PC-3 (cell line): ENCODE measurements around the gene TMEM187. TPM values are rescaled to one million over a fixed set of nuclear protein-coding genes. Genes with fewer than 3 reads are reported as not detected.
A peak's percentile ranks its signal among the peaks of the same experiment; 100 is the strongest.
"Not testable (repeated sequence)": the region's sequence is repeated elsewhere in the genome, so short reads cannot be mapped to it uniquely, and the experiment has no call there.

Experiments
- ATAC-seq: fragments of 200-7000 bp; cut with Tn5 transposase; 2 replicates; pipeline ENCODE4 v1.9.1; 2020; ENCODE audit warnings: mild to moderate bottlenecking, moderate library complexity
- BruUV-seq: library from RNA; stranded (reverse); fragments of 400-500 nt; replicated peaks from 2 replicates; lab custom pipeline; 2021; lab: Mats Ljungman, UMichigan
- CTCF ChIA-PET: fragments of 300-600 bp; sonication (Branson Sonifier 250); formaldehyde crosslinking; loops from one replicate; lab custom pipeline; 2022; ENCODE audit warnings: antibody characterized with exemption; lab: Charles Lee
- POLR2A ChIA-PET: fragments of 300-600 bp; sonication (Branson Sonifier 250); formaldehyde crosslinking; loops from one replicate; lab custom pipeline; 2022; ENCODE audit warnings: antibody characterized with exemption; ENCODE audit not compliant: unreplicated experiment; lab: Charles Lee
- DNase-seq: peaks from one replicate; pipeline ENCODE4 v3.0.0-alpha.2; 2015
- H2AFZ ChIP-seq: fragments of 300-600 bp; sonication (generic); 2 replicates; pipeline ENCODE4 v1.6.0; 2016; ENCODE audit warnings: antibody characterized with exemption, low read length
- H3F3A ChIP-seq: fragments of 300-600 bp; sonication (generic); one replicate; pipeline ENCODE4 v1.6.0; 2017; ENCODE audit warnings: antibody characterized with exemption, low read length, control low read depth, mild to moderate bottlenecking; ENCODE audit not compliant: unreplicated experiment
- H3K27ac ChIP-seq: fragments of 300-600 bp; sonication (generic); 2 replicates; pipeline ENCODE4 v1.5.1; 2016; ENCODE audit warnings: mild to moderate bottlenecking, low read length
- H3K27me3 ChIP-seq: fragments of 300-600 bp; sonication (generic); 2 replicates; pipeline ENCODE4 v1.6.1; 2016; ENCODE audit warnings: low read length, mixed read lengths
- H3K36me3 ChIP-seq: fragments of 300-600 bp; sonication (generic); 2 replicates; pipeline ENCODE4 v1.6.1; 2016; ENCODE audit warnings: low read depth, mixed run types, low read length, mixed read lengths
- H3K4me1 ChIP-seq: fragments of 300-600 bp; sonication (generic); 2 replicates; pipeline ENCODE4 v1.5.1; 2016; ENCODE audit warnings: low read length; ENCODE audit not compliant: insufficient read depth
- H3K4me2 ChIP-seq: fragments of 300-600 bp; sonication (generic); 2 replicates; pipeline ENCODE4 v1.6.0; 2016; ENCODE audit warnings: low read length
- H3K4me3 ChIP-seq: fragments of 300-600 bp; sonication (generic); 2 replicates; pipeline ENCODE4 v1.5.1; 2016; ENCODE audit warnings: mild to moderate bottlenecking, low read length, mixed read lengths
- H3K79me2 ChIP-seq: fragments of 300-600 bp; sonication (generic); 2 replicates; pipeline ENCODE4 v1.6.1; 2017; ENCODE audit warnings: low read length, mixed read lengths
- H3K9ac ChIP-seq: fragments of 300-600 bp; sonication (generic); 2 replicates; pipeline ENCODE4 v1.6.0; 2016; ENCODE audit warnings: mild to moderate bottlenecking, low read length
- H3K9me2 ChIP-seq: fragments of 300-600 bp; sonication (generic); replicated peaks from 2 replicates; pipeline ENCODE4 v1.6.1; 2016; ENCODE audit warnings: mixed run types, low read length, mixed read lengths
- H3K9me3 ChIP-seq: fragments of 300-600 bp; sonication (generic); 2 replicates; pipeline ENCODE4 v1.6.1; 2016; ENCODE audit warnings: low read length, mixed read lengths
- H4K20me1 ChIP-seq: fragments of 300-600 bp; sonication (generic); 2 replicates; pipeline ENCODE4 v1.6.1; 2016; ENCODE audit warnings: low read length, mixed read lengths
- EZH2 ChIP-seq: fragments of 300-600 bp; sonication (generic); IDR thresholded peaks from one replicate; pipeline ENCODE4 v1.6.1; 2017; ENCODE audit warnings: antibody characterized with exemption, mild to moderate bottlenecking, low read length; ENCODE audit not compliant: unreplicated experiment
- EZH2phosphoT487 ChIP-seq: fragments of 300-600 bp; sonication (generic); IDR thresholded peaks from 2 replicates; pipeline ENCODE4 v1.6.1; 2018; ENCODE audit warnings: mild to moderate bottlenecking, antibody characterized with exemption, low read length, borderline replicate concordance
- intact Hi-C: fragments of 100-400 bp; cut with micrococcal nuclease; formaldehyde crosslinking; loops from 2 replicates; pipeline ENCODE4 v1.9.0; 2023
- total RNA-seq: library from RNA; depleted of rRNA; stranded (reverse); fragments of >200 nt; gene quantifications from 2 replicates; pipeline ENCODE4 v1.2.3, GENCODE V29; 2014
- TF ChIP-seq, protein P1 (sequence below): fragments of 300-600 bp; sonication (generic); conservative IDR thresholded peaks from 2 replicates; pipeline ENCODE4 v1.5.1; 2017; ENCODE audit warnings: antibody characterized with exemption, low read depth, mild to moderate bottlenecking, low read length

Gene TMEM187
- total RNA-seq, 1 experiment from 2014 or later: 10.6 TPM

DNA sequence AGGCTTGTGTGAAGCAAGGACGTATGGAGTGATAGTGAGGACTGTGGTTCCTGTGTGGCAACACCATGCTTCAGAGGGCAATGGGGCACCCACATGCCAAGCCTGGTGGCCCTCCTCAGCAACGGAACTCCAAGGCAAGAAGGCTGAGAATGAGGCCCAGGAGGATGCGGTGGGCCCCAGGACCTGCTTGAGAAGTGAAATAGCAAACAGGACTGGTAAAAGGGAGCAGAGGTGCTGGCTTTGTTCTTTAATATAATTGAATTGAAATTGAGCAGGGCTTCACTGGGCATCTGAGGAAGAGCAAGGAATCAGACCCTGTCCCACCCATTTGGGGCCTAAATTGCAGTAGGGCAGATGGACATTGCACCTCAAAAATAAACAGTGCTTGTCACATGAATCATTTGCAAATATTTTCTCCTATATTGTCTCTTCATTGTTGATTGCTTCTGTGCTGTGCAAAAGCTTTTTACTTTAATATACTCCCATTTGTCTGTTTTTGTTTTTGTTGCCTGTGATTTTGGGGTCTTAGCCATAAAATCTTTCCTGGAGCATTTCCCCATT, 2.3 kb downstream of the TMEM187 start:
- Histone ChIP-seq H3K9ac (no peak overlapping the region), H3K27ac (no peak overlapping the region), H3K9me3 (no peaks in the 10 kb centered on the region), H3K79me2 (peaks cover 36% of the 10 kb centered on the region), H3K36me3 (no peaks in the 10 kb centered on the region), H2AFZ (no peak overlapping the region), H3F3A (peaks cover 6% of the 10 kb centered on the region), H3K9me2 (no peaks in the 10 kb centered on the region), H4K20me1 (peaks cover under 1% of the 10 kb centered on the region), H3K4me2 (0 out of 2 replicates have a peak overlapping the region, but pooled peaks have one; percentile 96), H3K27me3 (no peaks in the 10 kb centered on the region), H3K4me3 (no peak overlapping the region), H3K4me1 (peaks cover 12% of the 10 kb centered on the region)
- no peak for ATAC-seq
- TF ChIP-seq, protein P1, sequence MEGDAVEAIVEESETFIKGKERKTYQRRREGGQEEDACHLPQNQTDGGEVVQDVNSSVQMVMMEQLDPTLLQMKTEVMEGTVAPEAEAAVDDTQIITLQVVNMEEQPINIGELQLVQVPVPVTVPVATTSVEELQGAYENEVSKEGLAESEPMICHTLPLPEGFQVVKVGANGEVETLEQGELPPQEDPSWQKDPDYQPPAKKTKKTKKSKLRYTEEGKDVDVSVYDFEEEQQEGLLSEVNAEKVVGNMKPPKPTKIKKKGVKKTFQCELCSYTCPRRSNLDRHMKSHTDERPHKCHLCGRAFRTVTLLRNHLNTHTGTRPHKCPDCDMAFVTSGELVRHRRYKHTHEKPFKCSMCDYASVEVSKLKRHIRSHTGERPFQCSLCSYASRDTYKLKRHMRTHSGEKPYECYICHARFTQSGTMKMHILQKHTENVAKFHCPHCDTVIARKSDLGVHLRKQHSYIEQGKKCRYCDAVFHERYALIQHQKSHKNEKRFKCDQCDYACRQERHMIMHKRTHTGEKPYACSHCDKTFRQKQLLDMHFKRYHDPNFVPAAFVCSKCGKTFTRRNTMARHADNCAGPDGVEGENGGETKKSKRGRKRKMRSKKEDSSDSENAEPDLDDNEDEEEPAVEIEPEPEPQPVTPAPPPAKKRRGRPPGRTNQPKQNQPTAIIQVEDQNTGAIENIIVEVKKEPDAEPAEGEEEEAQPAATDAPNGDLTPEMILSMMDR: no peak
- TF ChIP-seq EZH2: no peak
- no peak for TF ChIP-seq EZH2phosphoT487
- intact Hi-C loops: loop anchor here (10.0 kb wide), 1 partner anchor 400 kb away; the partner anchor contains the start of genes EMD and FLNA
- BruUV-seq: no TSS peak
- CTCF ChIA-PET: interaction anchor here (0.7 kb wide), 1 partner anchor 41 kb away, joined by 5 read pairs; no protein-coding TSS in a partner anchor
- POLR2A ChIA-PET: no interaction called here
- no peak for DNase-seq

DNA sequence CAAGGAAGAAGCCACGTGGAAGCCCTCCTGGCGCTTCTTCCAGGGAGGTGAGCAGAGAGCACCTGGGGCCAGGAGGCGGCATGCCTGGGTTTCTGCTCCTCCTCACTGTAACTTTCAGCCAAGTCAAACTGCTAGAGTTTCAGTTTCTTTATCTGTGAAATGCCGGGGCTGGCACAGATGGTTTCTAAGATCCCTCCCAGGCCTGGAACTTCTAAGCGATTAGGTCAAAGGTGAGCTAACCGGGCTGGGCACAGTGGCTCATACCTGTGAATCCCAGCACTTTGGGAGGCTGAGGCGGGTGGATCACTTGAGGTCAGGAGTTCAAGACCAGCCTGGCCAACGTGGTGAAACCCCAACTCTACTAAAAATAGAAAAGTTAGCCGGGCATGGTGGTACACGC, 7.8 kb downstream of the TMEM187 start:
- H3F3A ChIP-seq, H2AFZ ChIP-seq, H3K79me2 ChIP-seq, BruUV-seq, H3K4me1 ChIP-seq, H3K4me2 ChIP-seq, CTCF ChIA-PET, POLR2A ChIA-PET, H3K9ac ChIP-seq, ATAC-seq, H3K9me3 ChIP-seq, H4K20me1 ChIP-seq, H3K27ac ChIP-seq, H3K9me2 ChIP-seq, H3K36me3 ChIP-seq, DNase-seq, H3K4me3 ChIP-seq, H3K27me3 ChIP-seq, intact Hi-C loops: not testable (repeated sequence)

DNA sequence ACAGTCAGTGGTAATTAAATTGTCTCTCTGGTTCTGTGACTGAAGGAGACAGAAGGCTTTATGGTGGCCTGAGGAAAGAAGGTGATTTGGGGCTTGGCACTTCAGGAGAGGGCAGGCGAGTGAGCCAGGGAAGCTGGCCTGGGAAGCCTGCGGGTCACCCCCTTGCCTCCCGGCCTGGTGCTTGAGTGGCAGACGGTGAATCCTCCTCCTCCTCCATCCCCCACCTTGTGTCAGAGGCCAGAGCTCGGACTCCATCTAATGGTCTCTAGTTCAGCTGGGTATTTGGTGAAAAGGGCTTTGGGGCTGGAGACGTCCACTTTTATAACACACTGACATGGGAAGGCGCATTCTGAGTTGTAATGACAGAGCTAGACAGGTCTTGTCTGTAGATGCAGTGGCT, 8.7 kb downstream of the TMEM187 start:
- no TSS peak for BruUV-seq
- CTCF ChIA-PET: no interaction called here

More for the DNA sequence above, 8.7 kb downstream of the TMEM187 start:
- no peak overlapping the region for H3K27ac ChIP-seq
- POLR2A ChIA-PET: no interaction called here
- H3K4me3 ChIP-seq: no peak overlapping the region
- H3K9ac ChIP-seq: no peak overlapping the region
- H2AFZ ChIP-seq: no peak overlapping the region
- H4K20me1 ChIP-seq: no peaks in the 10 kb centered on the region
- intact Hi-C loops: no loop called here
- H3K79me2 ChIP-seq: no peaks in the 10 kb centered on the region
- ATAC-seq (no peak), DNase-seq (no peak)
- H3K9me3 ChIP-seq: no peaks in the 10 kb centered on the region
- no peaks in the 10 kb centered on the region for H3K36me3 ChIP-seq
- no peaks in the 10 kb centered on the region for H3K9me2 ChIP-seq
- no peak overlapping the region for H3K4me2 ChIP-seq
- TF ChIP-seq EZH2phosphoT487 (no peak), EZH2 (no peak)
- TF ChIP-seq, protein P1: no peak
- no peaks in the 10 kb centered on the region for H3K4me1 ChIP-seq
- no peaks in the 10 kb centered on the region for H3K27me3 ChIP-seq
- no peaks in the 10 kb centered on the region for H3F3A ChIP-seq
